Activated naive CD4-positive, alpha-beta T cell (primary cell): ENCODE results near the gene PPP5C.
"Not testable (repeated sequence)": the region's sequence is repeated elsewhere in the genome, so short reads cannot be mapped to it uniquely, and the experiment has no call there.

Source experiments
- DNase-seq, 4 experiments: peaks; one replicate each; lab custom pipeline; 2025; lab: John Stamatoyannopoulos, UW

PPP5C gene

DNA sequence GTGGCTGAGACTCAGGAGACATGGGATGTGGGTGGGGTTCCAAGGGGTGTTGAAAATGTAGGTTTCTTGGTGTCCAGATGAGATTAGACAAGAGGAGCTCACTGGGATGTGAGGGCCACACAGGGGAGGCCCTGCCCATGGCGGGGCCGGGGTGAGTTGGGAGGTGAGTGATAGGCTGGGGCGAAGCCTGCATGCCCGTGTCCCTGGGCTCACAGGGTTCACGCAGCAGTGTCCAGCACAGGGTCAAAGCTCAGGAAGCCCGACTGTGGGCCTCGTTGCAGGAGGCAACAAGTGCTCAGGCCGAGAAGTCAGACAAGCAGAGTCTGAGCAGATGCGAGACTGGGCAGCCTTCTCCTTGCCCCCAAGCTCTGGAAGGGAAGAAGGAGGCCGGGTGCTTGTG is 39.3 kb downstream of the PPP5C start:
- no peak for DNase-seq

DNA sequence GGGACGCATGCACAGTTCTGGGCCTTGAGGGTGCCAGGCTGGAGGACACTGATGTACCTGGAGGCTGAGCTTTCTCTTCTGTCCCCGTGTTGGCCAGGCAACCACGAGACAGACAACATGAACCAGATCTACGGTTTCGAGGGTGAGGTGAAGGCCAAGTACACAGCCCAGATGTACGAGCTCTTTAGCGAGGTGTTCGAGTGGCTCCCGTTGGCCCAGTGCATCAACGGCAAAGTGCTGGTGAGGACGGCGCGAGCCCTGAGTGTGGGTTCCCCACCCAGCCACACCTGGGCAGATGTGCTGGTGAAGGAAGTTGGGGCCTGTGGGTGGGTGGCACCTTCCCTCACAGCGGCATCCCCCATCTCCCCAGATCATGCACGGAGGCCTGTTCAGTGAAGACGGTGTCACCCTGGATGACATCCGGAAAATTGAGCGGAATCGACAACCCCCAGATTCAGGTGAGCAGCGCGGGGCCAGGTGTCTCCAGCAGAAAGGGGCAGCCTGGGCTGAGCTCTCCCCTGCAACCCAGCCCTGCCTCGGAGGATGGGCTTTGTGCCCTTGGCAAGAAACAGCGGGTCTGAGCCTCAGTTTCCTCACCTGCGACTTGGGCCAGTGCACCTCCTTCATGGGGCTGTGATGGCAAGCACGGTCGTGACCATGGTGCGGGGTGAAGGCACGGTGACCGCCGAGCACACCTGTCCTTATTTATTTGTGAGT is 40.3 kb downstream of the PPP5C start:
- DNase-seq: no peak

- no peak for DNase-seq
Measured at GRCh38 chr19:46387713-46388130, 40.8 kb downstream of the PPP5C start.

DNA sequence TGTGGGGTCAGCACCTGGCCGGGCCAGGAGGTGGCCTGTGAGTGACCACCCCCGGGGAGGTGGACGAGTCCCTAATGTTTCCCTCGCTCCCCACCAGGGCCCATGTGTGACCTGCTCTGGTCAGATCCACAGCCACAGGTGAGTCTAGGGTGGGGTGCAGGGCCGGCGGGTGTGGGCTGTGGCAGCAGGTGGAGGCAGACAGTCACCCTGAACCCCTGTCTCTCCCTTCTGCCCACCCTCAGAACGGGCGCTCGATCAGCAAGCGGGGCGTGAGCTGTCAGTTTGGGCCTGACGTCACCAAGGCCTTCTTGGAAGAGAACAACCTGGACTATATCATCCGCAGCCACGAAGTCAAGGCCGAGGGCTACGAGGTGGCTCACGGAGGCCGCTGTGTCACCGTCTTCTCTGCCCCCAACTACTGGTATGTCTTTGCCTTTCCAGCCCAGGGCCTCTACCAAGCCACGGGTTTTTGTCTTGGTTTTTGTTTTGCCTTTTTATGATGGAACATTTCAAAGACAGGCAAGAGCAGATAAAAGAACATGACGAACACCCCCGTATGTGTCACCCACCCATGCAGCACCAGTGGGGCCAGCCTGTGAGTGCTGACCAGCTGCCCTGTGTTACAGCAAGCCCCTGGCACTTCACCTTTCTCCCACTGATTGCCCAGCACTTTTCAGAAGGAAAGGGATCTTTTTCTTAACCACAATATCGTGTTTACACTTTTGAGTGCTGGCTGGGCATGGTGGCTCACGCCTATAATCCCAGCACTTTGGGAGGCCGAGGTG is 41.6 kb downstream of the PPP5C start:
- DNase-seq: no peak

DNA sequence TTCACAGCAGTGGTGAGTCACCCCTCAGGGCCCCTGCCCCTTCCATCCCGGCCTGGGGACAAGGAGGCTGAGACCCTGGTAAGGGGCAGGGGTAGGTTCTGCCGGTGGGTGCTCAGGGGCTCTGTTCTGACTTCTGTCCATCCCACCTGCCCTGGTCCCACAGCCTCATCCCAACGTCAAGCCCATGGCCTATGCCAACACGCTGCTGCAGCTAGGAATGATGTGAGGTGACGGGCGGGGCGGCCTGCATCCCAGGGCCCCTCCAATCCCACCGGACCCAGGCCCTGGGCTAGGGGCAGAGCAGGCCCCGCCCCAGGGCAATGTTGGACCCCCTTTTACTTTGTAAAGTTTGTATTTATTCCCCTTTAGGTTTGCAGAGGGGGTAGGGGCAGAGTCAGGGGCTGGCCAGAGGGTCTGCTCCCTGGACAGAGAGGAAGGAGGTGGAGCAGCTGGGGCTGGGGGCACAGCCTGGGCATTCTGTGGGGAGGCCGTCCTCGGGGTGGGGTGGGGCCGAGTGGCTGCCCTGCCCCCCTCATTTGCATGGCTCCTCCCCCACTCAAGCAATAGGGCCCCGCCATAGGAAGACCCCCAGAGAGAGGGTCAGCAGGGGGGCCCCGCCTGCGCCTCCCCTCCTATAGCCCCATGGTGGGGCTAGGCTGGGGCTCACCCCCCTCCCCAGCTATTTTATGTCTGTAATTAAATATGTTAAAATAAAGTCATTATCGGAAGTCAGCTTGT is 43.4 kb downstream of the PPP5C start:
- no peak for DNase-seq

GRCh38 chr19:46390866-46391265 is 44.0 kb downstream of the PPP5C start:
- no peak for DNase-seq

- DNase-seq: no peak
Measured at GRCh38 chr19:46391296-46392251, 44.7 kb downstream of the PPP5C start.

GRCh38 chr19:46392252-46392801 is 45.4 kb downstream of the PPP5C start:
- no peak for DNase-seq

GRCh38 chr19:46392837-46393236 is 46.0 kb downstream of the PPP5C start:
- DNase-seq: no peak

- no peak for DNase-seq
Measured at GRCh38 chr19:46393456-46394401, 46.8 kb downstream of the PPP5C start.

DNA sequence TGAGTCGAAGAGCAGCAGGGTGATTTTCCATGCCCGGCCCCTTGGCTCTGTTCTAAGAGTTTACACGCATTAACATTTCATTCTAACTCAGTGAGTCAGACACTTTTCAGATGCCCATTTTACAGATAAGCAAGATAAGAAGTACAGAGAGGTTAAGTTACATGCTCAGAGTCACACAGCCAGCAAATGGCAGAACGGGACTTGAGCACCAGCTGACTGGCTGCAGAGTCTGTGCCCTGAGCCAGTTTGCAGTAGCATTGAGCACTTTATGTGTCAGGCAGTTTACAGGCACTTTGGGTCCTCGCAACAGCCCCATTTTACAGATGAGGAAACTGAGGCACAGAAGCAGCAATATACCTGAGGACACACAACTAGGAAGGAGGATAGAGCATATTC is 47.5 kb downstream of the PPP5C start:
- no peak for DNase-seq

- not testable (repeated sequence) for DNase-seq
Measured at GRCh38 chr19:46397801-46398479, 51.1 kb downstream of the PPP5C start.

DNA sequence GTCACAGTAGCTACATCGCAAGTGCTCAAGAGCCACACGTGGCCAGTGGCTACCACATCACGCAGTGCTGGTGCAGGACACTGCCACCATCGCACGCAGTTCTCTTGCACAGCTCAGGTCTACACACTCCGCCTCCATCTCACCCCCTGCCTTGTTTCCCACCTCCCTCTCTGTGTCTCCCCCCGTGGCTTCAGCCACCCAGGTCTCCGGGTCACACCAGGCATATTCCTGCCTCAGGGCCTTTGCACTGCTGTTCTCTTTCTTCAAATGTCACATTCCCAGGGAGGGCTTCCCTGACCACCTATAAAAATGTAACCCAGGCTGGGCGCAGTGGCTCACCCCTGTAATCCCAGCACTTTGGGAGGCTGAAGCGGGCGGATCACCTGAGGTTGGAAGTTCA is 55.8 kb downstream of the PPP5C start:
- no peak for DNase-seq

- DNase-seq: peak in 1 of 4 experiments; percentile 9
Measured at GRCh38 chr19:46404055-46404752, 57.3 kb downstream of the PPP5C start.

GRCh38 chr19:46404753-46405468 is 58.0 kb downstream of the PPP5C start:
- no peak for DNase-seq

DNA sequence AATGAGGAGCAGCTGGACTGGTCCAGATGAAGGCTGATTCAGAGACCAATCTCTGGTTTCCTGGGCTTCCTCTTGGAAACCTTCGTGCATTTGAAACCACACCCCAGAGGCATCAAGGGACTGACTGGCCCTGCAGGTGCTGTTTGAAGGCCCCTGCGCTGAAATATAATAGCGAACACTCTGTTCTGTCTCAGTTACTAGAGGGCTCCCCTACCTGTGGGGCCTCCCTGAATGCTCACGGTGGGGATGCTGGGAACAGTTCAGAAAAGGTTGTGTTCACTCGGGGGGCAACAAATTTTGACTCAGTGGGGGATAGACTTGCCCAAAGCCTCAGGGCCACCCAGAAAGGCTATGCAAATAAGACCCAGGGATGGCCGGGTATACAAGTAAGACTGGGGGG is 60.1 kb downstream of the PPP5C start:
- DNase-seq: no peak

DNA sequence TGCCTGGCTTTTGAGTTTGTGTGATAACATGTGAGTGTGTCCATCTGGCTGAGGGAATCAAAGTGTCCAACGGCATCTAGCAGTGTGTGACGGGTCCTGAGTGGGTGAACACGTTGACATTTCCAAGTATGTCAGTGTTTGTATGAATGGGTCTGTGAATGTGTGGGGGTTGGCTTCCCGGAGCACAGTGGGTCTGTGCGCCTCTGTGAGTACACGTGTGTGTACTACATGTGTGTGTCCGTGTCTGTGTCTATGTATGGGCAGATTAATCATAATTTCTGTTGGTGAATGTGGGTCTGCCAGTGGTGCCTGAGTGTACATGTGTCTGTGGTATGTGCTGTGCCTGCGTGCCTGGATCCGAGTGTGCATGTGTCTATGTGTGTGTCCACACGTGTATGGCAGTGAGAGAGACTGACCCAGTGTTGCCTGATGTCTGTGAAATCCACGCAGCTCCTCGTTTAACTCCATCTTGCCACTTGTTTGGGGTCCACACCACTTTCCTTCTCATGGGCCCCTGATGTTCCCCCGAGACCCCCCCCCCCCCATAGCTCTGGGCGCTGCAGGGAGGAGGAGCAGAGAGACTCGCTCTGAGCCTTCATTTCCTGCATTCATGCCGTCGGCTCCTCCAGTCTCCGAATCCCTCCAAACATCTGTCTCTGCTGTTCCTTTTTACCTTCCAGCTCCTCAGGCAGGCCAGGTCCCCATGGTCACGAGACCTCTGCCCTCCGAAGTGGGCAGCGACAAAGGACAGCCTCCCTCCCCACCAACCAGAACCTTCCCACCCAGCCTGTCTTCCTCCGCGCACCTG is 61.2 kb downstream of the PPP5C start:
- DNase-seq: no peak
